Lower leg skin (tissue), 3 donors: ENCODE results near the gene PJA1.

Source experiments
- CTCF ChIP-seq, 3 donors: fragments of 450-650 bp; IDR thresholded peaks; one replicate each; pipeline ENCODE4 v1.5.1; 2016; ENCODE audit warnings: antibody characterized with exemption in 3 of 3, mild to moderate bottlenecking in 3 of 3, moderate library complexity in 2 of 3
- POLR2A ChIP-seq, 2 donors: fragments of 450-650 bp; IDR thresholded peaks; one replicate each; pipeline ENCODE4 v1.6.1; 2016 to 2017; ENCODE audit warnings: antibody characterized with exemption in 2 of 2, mild to moderate bottlenecking in 1 of 2, moderate library complexity in 1 of 2

- TF ChIP-seq CTCF (IDR thresholded peaks at IDR 0.05) (no peak), POLR2A (IDR thresholded peaks at IDR 0.05) (no peak)
Measured at GRCh38 chrX:69207216-69207615, 42.0 kb upstream of the PJA1 start.
